ENCODE measurements around the gene INPP4A.

Gene INPP4A

GRCh38 chr2:98601532-98602132, 157.0 kb downstream of the INPP4A start:
- H3K36me3 ChIP-seq (ENCODE audit: insufficient read depth, low read length): peaks cover 51% of the 10 kb centered on the region
- no peak overlapping the region for H3K9ac ChIP-seq (ENCODE audit: insufficient read length)
- no peaks in the 10 kb centered on the region for H3K9me3 ChIP-seq (ENCODE audit: low read depth, low read length)
- no peak overlapping the region for H3K27ac ChIP-seq
- no peak for DNase-seq (ENCODE audit: low read depth, low spot score)
- no peak for TF ChIP-seq FOXP2 (optimal IDR thresholded peaks at IDR 0.05; ENCODE audit: control extremely low read depth, extremely low read length, insufficient read depth)
- TF ChIP-seq POLR2AphosphoS5 (IDR thresholded peaks at IDR 0.05; ENCODE audit: borderline replicate concordance, low read depth, low read length): no peak
- TF ChIP-seq EZH2 (IDR thresholded peaks at IDR 0.05): no peak
- no peak overlapping the region for H3K4me3 ChIP-seq

- Histone ChIP-seq H3K4me3 (peak overlapping the region; percentile 42; the same call in 1 of the 2 replicates), H3K9me3 (ENCODE audit: low read depth, low read length) (no peaks in the 10 kb centered on the region), H3K36me3 (ENCODE audit: insufficient read depth, low read length) (peaks cover 34% of the 10 kb centered on the region), H3K27ac (peak overlapping the region; percentile 80), H3K9ac (ENCODE audit: insufficient read length) (no peak overlapping the region)
- TF ChIP-seq FOXP2 (optimal IDR thresholded peaks at IDR 0.05; ENCODE audit: control extremely low read depth, extremely low read length, insufficient read depth): no peak
- TF ChIP-seq POLR2AphosphoS5 (IDR thresholded peaks at IDR 0.05; ENCODE audit: borderline replicate concordance, low read depth, low read length): no peak
- TF ChIP-seq EZH2 (IDR thresholded peaks at IDR 0.05): no peak
- DNase-seq (ENCODE audit: low read depth, low spot score): peak; percentile 44
These were observed 159.9 kb downstream of the INPP4A start for GRCh38 chr2:98604547-98604946.

GRCh38 chr2:98605076-98605475, 160.4 kb downstream of the INPP4A start:
- Histone ChIP-seq H3K36me3 (ENCODE audit: insufficient read depth, low read length) (peaks cover 29% of the 10 kb centered on the region), H3K9me3 (ENCODE audit: low read depth, low read length) (no peaks in the 10 kb centered on the region), H3K9ac (ENCODE audit: insufficient read length) (no peak overlapping the region), H3K27ac (peak overlapping the region; percentile 39; the same call in 1 of the 2 replicates), H3K4me3 (peak overlapping the region; percentile 32; the same call in 1 of the 2 replicates)
- no peak for TF ChIP-seq POLR2AphosphoS5 (IDR thresholded peaks at IDR 0.05; ENCODE audit: borderline replicate concordance, low read depth, low read length)
- DNase-seq (ENCODE audit: low read depth, low spot score): no peak

- Histone ChIP-seq H3K9ac (ENCODE audit: insufficient read length) (no peak overlapping the region), H3K4me3 (no peak overlapping the region)
These were observed 161.8 kb downstream of the INPP4A start for GRCh38 chr2:98606431-98606830.

GRCh38 chr2:98607104-98607503, 162.4 kb downstream of the INPP4A start:
- H3K27ac ChIP-seq: no peak overlapping the region

More at GRCh38 chr2:98606431-98606830, 161.8 kb downstream of the INPP4A start:
- Histone ChIP-seq H3K27ac (no peak overlapping the region), H3K36me3 (ENCODE audit: insufficient read depth, low read length) (peaks cover 31% of the 10 kb centered on the region), H3K9me3 (ENCODE audit: low read depth, low read length) (no peaks in the 10 kb centered on the region)
- TF ChIP-seq EZH2 (IDR thresholded peaks at IDR 0.05) (no peak), FOXP2 (optimal IDR thresholded peaks at IDR 0.05; ENCODE audit: control extremely low read depth, extremely low read length, insufficient read depth) (no peak), POLR2AphosphoS5 (IDR thresholded peaks at IDR 0.05; ENCODE audit: borderline replicate concordance, low read depth, low read length) (no peak)
- no peak for DNase-seq (ENCODE audit: low read depth, low spot score)

GRCh38 chr2:98607741-98608115, 163.1 kb downstream of the INPP4A start:
- Histone ChIP-seq H3K9ac (ENCODE audit: insufficient read length) (peak overlapping the region; percentile 94), H3K36me3 (ENCODE audit: insufficient read depth, low read length) (peaks cover 32% of the 10 kb centered on the region), H3K4me3 (peak overlapping the region; percentile 93), H3K9me3 (ENCODE audit: low read depth, low read length) (no peaks in the 10 kb centered on the region), H3K27ac (no peak overlapping the region)
- DNase-seq (ENCODE audit: low read depth, low spot score): no peak
- TF ChIP-seq FOXP2 (optimal IDR thresholded peaks at IDR 0.05; ENCODE audit: control extremely low read depth, extremely low read length, insufficient read depth) (no peak), EZH2 (IDR thresholded peaks at IDR 0.05) (no peak), POLR2AphosphoS5 (IDR thresholded peaks at IDR 0.05; ENCODE audit: borderline replicate concordance, low read depth, low read length) (no peak)

More at GRCh38 chr2:98607104-98607503, 162.4 kb downstream of the INPP4A start:
- TF ChIP-seq FOXP2 (optimal IDR thresholded peaks at IDR 0.05; ENCODE audit: control extremely low read depth, extremely low read length, insufficient read depth) (no peak), POLR2AphosphoS5 (IDR thresholded peaks at IDR 0.05; ENCODE audit: borderline replicate concordance, low read depth, low read length) (no peak), EZH2 (IDR thresholded peaks at IDR 0.05) (no peak)
- no peak for DNase-seq (ENCODE audit: low read depth, low spot score)
- Histone ChIP-seq H3K9ac (ENCODE audit: insufficient read length) (peak overlapping the region; percentile 94), H3K4me3 (peak overlapping the region; percentile 93), H3K9me3 (ENCODE audit: low read depth, low read length) (no peaks in the 10 kb centered on the region), H3K36me3 (ENCODE audit: insufficient read depth, low read length) (peaks cover 29% of the 10 kb centered on the region; the same call in 1 of the 2 replicates)

GRCh38 chr2:98608116-98608961, 163.7 kb downstream of the INPP4A start, which contains the start of the genes COA5 and UNC50:
Gene COA5 (minus strand): TSS chr2:98608512. CDS start chr2:98608405, 107 bp downstream.
Gene UNC50 (plus strand): TSS chr2:98608589. CDS start chr2:98609760, 1,171 bp downstream.
- Histone ChIP-seq H3K9ac (ENCODE audit: insufficient read length) (peak within 1 kb of the TSS; percentile 94), H3K27ac (peak within 1 kb of the TSS; percentile 64; the same call in 1 of the 2 replicates), H3K36me3 (ENCODE audit: insufficient read depth, low read length) (peaks cover 32% of the 10 kb centered on the region), H3K4me3 (peak within 1 kb of the TSS; percentile 93), H3K9me3 (ENCODE audit: low read depth, low read length) (no peaks in the 10 kb centered on the region)
- TF ChIP-seq POLR2AphosphoS5 (IDR thresholded peaks at IDR 0.05; ENCODE audit: borderline replicate concordance, low read depth, low read length) (peak; percentile 94), EZH2 (IDR thresholded peaks at IDR 0.05) (no peak), FOXP2 (optimal IDR thresholded peaks at IDR 0.05; ENCODE audit: control extremely low read depth, extremely low read length, insufficient read depth) (no peak)
- peak; percentile 39 for DNase-seq (ENCODE audit: low read depth, low spot score)

- H3K9me3 ChIP-seq (ENCODE audit: low read depth, low read length): no peaks in the 10 kb centered on the region
- peak overlapping the region; percentile 94 for H3K9ac ChIP-seq (ENCODE audit: insufficient read length)
- H3K4me3 ChIP-seq: peak overlapping the region; percentile 93
- H3K27ac ChIP-seq: peak overlapping the region; percentile 64; the same call in 1 of the 2 replicates
- H3K36me3 ChIP-seq (ENCODE audit: insufficient read depth, low read length): peaks cover 35% of the 10 kb centered on the region
- TF ChIP-seq EZH2 (IDR thresholded peaks at IDR 0.05): no peak
- DNase-seq (ENCODE audit: low read depth, low spot score): no peak
These were observed 164.4 kb downstream of the INPP4A start for GRCh38 chr2:98608962-98609604.
